HG03280 (cell line): Measurements from ENCODE around the gene ACSF2.

ENCODE experiments used
- ATAC-seq: cut with Tn5 transposase; IDR thresholded peaks from one replicate; pipeline ENCODE4 v1.9.1; 2021; ENCODE audit warnings: mild to moderate bottlenecking, moderate library complexity; ENCODE audit not compliant: unreplicated experiment

Gene ACSF2

DNA sequence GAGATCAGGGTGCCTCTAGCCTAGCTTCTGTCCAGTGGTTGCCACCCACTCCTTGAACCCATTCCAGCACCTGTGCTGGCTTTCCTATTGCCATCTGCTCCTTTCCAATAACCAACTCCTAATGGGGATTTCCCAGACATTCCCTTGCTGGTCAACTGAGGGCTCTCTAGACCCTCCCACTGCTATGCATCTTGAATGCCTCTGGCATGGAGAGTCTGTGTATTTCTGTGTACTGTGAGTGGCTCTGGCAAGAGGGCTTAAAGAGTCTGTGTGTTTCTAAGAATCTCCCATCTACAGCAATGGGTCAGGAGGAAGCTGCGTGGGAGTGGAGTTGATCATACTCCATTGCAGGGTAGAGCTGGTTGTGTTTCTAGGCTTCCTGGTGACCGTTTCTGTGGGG, 95.5 kb downstream of the ACSF2 start:
- ATAC-seq = no peak

DNA sequence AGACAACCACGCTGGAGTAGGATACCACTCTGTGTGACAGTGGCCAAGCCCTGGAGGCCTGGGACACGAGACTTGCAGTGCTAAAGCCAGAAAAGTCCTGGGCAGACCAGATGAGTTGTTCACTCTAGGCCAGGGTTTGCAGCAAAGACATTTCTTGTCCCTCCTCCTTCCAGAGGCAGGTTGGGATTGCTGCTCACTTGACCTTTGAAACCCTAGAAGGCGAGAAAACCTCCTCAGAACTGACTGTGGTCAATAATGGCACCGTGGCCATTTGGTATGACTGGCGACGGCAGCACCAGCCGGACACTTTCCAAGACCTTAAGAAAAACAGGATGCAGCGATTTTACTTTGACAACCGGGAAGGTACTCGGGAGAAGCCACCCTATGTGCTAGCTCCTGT, 96.7 kb downstream of the ACSF2 start:
- no peak for ATAC-seq

DNA sequence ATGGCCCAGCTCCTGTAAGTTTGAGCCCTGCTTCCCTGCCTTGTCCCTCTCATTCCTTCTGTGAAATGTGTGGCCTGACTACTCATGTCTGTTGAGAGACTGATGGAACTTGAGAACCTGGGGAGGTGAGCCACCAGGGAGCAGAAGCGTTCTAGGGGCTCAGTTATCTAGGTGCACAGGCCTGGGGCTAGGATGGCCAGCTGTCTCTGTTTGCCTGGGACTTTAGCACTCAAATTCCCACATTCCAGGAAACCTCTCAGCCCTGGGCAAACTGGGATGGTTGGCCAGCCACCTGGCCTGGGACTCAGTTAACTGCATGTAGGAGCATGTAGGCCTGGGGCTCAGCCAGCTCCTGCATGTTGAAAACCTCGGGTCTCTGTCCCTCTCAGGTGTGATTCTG, 97.2 kb downstream of the ACSF2 start:
- ATAC-seq = no peak
